HG02852 (cell line): Measurements from ENCODE around the gene GOLGA6L24.
"Not testable (repeated sequence)": the region's sequence is repeated elsewhere in the genome, so short reads cannot be mapped to it uniquely, and the experiment has no call there.

Experiments
- ATAC-seq: cut with Tn5 transposase; IDR thresholded peaks from one replicate; pipeline ENCODE4 v1.9.1; 2021; ENCODE audit warnings: mild to moderate bottlenecking, moderate library complexity; ENCODE audit not compliant: unreplicated experiment

The GOLGA6L24 gene, protein sequence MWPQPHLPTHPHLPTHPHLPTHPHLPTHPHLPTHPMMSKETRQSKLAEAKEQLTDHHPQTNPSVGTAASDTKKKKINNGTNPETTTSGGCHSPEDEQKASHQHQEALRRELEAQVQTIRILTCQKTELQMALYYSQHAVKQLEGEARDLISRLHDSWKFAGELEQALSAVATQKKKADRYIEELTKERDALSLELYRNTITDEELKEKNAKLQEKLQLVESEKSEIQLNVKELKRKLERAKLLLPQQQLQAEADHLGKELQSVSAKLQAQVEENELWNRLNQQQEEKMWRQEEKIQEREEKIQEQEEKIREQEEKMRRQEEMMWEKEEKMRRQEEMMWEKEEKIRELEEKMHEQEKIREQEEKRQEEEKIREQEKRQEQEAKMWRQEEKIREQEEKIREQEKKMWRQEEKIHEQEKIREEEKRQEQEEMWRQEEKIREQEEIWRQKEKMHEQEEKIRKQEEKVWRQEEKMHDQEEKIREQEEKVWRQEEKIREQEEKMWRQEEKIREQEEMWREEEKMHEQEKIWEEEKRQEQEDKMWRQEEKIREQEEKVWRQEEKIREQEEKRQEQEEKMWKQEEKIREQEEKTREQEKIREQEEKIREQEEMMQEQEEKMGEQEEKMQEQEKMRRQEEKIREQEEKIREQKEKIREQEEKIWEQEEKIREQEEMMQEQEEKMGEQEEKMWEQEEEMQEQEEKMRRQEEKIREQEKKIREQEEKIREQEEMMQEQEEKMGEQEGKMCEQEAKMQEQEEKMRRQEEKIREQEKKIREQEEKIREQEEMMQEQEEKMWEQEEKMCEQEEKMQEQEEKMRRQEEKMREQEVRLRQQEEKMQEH

DNA sequence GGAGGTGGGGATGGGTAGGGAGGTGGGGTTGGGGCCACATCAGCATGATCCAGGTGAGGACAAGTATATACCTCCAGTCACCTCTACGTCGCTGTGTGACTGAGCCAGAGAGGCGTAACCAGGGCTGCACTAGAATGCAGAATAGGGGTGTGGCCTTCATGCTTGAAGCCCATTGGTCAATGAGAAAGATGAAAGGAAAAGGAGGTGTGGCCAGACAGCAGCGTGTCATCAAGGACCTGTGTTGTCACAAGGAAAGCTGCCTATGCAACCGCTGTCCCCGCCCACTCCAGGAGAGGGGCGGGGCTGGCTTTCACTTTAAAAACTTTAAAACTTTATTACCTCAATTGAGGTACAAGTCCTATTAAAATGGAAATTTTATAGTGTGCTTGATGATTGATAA is at the start of gene GOLGA6L24:
TSS of gene GOLGA6L24 (minus strand) at position 101 of the 400 bp plus-strand sequence. CDS start at position 40, 61 bp downstream.
- not testable (repeated sequence) for ATAC-seq

DNA sequence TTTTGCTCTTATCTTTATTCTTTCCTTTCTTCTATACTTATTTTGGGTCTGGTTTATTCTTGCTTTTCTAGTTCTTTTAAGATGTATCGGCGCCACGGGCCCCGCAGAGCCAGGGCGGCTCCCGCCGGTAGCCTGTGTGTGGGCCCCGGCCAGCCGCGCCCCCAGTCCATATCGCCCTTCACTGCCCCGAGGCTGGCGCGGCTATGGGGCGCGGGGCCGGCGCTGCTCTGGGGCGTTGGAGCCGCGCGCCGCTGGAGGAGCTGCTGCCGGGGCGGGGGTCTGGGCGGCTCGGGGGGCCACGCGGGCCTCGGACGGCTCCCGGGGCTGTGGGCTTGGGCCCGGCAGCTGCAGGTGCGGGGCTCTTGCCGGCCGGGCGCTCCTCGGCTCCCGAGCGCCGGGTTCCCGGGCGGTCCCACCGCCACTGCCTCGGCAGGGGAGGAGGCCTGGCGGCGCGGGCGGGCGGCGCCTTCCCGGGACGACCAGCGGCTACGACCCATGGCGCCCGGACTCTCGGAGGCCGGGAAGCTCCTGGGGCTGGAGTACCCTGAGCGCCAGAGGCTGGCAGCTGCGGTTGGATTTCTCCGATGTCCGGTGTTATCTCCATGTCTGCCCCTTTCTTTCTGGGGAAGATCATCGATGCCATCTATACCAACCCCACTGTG is 45.0 kb upstream of the GOLGA6L24 start:
- ATAC-seq = not testable (repeated sequence)

DNA sequence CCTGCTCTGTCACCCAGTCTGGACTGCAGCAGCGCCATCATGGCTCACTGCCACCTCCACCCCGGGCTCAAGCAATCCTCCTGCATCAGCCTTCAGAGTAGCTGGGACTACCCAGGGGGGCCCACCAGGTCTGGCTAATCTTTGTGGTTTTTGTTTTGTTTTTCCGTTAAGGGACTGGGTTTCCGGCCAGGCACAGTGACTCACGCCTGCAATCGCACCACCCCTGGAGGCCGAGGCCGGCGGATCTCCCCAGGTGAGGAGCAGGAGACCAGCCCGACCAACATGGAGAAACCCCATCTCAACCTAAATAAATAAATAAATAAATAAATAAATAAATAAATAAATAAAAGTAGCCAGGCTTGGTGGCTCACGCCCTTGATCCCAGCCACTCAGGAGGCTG is 38.1 kb upstream of the GOLGA6L24 start:
- ATAC-seq = not testable (repeated sequence)

DNA sequence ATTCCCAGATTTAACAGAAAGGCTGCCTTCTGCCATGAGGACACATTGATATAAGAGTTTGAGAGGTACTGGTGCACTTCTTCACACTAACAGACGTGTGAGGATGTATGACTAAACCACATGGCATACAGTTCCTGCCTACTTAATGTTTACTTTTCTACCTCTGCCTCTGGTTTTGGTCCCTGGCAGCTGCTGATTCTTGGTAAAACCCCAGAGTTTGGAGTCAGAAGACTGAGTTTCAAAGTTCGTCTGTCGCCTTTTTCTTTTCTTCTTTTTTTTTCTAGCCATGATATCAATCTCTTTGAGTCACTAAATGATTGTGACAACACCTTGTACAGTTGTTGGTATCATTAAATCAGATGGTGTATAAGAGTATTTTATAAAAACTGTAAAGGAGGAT is 22.2 kb upstream of the GOLGA6L24 start:
- ATAC-seq = not testable (repeated sequence)

DNA sequence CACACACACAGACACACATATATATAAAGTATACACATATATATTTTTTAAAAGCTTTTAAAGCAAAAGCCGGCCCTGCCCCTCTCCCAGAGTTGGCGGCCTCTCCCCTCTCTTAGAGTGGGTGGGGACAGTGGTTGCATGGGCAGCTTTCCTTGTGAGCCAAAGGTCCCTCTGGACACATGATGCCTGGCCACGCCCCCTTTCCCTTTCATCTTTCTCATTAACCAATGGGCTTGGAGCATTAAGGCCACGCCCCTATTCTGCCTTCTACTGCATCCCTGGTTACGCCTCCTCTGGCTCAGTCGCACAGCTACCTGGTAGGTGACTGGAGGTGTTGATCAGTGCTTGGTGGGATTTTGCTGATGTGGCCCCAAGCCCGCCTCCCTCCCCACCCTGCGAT is 20.5 kb upstream of the GOLGA6L24 start, which contains the start of gene GOLGA8F:
TSS of gene GOLGA8F (plus strand) at position 301 of the 400 bp plus-strand sequence. CDS start at position 399, 98 bp downstream.
- ATAC-seq = not testable (repeated sequence)

DNA sequence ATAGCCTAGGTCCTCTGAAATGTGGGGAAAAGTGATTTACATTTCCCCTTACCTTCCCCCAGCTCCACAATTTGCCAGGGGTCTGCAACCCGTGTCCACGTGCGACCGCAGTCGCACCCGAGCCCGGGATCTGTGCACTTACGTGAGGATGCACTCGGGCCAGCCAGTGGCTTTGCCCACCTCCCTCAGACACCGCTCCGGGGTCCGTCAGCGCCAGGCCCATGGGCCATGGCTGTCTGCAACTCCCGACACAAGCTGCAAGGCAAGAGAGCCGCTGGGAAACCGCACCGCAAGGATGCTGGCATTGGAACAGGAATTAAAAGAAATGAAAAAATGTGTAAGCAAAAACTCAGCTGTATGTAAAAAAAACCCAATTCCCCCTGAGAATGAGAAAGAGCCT is 7.6 kb upstream of the GOLGA6L24 start:
- ATAC-seq = not testable (repeated sequence)

DNA sequence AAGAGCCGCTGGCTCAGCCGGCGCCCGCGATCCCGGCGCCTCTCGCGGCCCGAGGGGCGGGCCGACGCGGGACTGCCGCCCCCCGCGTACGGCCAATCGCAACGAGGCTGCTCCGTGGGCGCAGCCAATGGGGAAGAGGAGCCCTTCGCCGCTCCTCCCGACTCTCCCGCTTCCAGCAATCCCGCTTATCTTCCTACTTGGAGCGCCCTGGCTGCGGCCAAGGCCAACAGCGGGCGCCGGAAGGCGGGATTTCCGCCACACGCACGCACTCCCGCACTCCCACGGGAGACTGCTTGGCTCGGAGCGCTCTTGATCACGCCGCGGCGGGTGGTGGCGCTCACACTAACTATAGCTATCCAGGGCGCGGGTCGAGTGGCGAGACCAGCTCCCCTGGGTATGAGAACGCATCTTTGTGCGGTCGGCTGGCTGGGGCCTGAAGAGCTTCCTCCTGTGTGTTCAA is 35.7 kb downstream of the GOLGA6L24 start, which contains the start of gene HERC2:
TSS of gene HERC2 (minus strand) at position 51 of the 460 bp plus-strand sequence. CDS start 746 bp downstream, outside the sequence.
- ATAC-seq = not testable (repeated sequence)

DNA sequence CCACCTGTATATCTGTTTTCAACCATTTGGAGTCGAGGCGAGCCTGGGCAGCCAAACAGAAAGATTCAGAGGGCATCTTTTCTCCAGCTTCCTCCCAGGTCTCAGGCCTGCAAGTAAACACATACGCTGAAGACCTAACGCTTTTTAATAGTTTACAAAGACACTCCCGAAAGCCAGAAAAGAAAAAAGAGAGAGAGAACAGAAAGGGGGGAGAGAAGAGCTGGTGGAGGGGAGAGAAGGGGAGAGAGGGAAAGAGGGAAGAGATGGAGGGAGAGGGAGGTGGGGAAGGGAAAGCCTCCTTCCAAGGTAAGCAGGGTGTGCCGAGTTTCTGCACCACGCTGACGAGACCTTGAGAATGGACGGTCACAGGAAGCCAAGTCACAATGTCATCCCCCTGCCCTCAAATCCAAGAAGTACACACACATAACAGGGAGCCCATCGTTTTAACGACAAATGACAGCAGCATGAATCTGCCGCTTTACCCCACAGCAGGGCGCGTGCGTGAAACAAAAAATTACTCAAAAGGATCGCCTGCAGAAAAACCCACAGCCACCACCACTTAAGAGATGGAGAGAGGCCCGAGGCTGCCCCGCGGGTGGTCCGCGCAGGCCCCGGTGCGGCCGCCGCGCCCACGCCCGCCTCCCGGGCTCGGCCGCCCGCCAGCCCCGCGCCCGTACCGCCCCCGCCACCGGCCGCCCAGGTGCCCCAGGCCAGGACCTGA is 36.4 kb downstream of the GOLGA6L24 start:
- not testable (repeated sequence) for ATAC-seq

DNA sequence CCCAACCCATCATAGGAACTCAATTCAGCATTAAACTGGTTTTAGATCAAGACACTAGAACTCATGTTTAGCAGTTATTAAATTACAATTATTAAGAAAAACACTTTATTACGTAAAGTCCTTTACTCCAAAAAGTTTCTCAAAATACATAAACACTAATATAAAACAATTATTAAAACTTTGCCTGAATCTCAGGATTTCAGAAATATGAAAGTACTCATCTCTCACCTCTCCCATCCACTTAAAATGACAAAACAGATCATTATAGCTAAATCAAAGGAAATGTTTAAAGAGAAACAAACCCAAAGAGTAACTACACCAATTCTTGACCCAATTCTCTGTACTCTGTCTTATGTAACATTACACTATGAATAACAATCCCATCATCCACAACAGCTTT is 38.2 kb downstream of the GOLGA6L24 start:
- not testable (repeated sequence) for ATAC-seq

DNA sequence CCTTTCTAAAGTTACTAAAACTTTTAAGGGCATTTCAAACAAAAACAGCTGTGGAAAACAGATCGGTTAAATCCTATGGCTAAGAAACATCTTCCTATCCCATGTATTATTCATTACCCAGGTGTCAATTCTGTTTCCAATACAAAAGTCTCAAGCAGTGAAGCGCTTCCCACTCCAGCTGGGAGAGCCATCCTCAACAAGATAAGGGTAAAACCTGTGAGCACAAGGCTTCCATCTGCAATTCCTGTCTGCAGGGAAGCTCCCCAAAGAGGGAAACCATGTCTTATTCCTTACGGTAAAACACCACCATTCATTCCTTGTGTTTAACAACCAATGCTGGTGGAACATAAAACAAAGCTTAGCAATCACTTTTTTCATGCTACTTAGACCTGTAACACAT is 39.1 kb downstream of the GOLGA6L24 start:
- not testable (repeated sequence) for ATAC-seq

DNA sequence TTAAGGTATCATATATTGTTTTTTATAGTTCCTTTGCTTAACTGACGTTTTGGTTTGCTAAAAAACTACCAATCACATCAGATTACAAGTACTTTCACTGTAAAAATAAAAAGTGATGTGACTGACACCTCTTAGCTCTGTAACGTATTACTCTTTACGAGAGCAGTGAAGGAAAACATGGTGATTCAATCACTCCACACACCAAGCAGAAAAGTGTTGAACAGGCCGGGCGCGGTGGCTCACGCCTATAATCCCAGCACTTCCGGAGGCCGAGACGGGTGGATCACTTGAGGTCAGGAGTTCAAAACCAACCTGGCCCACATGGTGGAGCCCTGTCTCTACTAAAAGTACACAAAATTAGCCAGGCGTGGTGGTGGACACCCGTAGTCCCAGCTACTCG is 39.8 kb downstream of the GOLGA6L24 start:
- ATAC-seq = not testable (repeated sequence)

DNA sequence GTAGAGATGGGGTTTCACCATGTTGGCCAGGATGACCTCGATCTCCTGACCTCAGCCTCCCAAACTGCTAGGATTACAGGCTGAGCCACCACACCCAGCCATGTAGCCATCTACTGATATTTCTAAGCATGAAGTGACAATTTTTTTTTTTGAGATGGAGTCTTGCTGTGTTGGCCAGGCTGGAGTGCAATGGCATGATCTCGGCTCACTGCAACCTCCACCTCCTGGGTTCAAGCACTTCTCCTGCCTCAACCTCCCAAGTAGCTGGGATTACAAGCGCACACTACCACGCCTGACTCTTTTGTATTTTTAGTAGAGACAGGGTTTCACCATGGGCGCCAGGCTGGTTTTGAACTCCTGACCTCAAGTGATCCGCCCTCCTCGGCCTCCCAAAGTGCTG is 40.9 kb downstream of the GOLGA6L24 start:
- ATAC-seq = not testable (repeated sequence)

DNA sequence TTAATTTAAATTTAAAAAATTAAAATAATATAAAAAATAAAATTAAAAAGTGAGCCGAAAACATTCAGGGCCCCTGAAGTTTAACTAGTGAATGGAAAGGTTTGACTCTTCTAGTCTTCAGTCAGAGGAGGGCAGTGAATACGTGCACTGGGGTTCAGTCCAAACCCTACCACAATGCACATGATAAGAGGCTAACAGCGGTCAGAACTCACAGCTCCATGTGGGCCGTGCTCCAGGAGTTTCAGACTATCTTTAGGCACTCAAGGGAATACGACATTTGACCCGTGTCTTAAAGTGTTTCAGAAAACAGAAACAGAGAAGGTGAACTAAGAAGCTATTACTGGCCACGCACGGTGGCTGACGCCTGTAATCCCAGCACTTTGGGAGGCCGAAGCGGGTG is 47.4 kb downstream of the GOLGA6L24 start:
- ATAC-seq = not testable (repeated sequence)

DNA sequence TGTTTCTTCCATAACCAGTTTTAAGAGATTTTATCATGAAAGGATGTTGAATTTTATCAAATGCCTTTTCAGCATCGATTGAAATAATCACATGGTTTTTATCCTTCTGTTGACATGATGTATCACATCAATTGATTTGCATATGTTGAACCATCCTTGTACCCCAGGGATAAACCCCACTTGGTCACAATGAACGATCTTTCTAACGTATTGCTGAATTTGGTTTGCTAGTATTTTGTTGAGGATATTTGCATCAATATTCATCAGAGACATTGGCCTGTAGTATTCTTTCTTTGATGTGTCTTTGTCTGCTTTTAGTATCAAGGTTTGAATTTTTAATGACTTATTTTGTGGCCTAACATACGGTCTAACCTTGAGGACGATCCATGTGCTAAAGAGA is 49.2 kb downstream of the GOLGA6L24 start:
- ATAC-seq = not testable (repeated sequence)
